Activated CD8-positive, alpha-beta memory T cell treated with anti-CD3 and anti-CD28 coated beads, Interleukin-2, amount 50 U/mL, for 24 hours (primary cell): ENCODE measurements around the gene BCO1.
A peak's percentile ranks its signal among the peaks of the same experiment; 100 is the strongest.

Experiments used
- DNase-seq: peaks from one replicate; pipeline ENCODE4 v3.0.0-alpha.2; 2020; ENCODE audit errors: extremely low read depth

Gene BCO1

GRCh38 chr16:81275795-81276194, 37.3 kb downstream of the BCO1 start:
- no peak for DNase-seq

- DNase-seq: no peak
Observed at GRCh38 chr16:81276323-81276722, 37.8 kb downstream of the BCO1 start.

- no peak for DNase-seq
Observed at GRCh38 chr16:81277541-81278080, 39.1 kb downstream of the BCO1 start.

GRCh38 chr16:81278526-81278925, 40.0 kb downstream of the BCO1 start:
- no peak for DNase-seq

GRCh38 chr16:81279392-81279791, 40.9 kb downstream of the BCO1 start:
- DNase-seq: no peak

GRCh38 chr16:81280393-81280792, 41.9 kb downstream of the BCO1 start:
- DNase-seq: no peak

- no peak for DNase-seq
Observed at GRCh38 chr16:81283044-81283443, 44.6 kb downstream of the BCO1 start.

GRCh38 chr16:81284995-81285600, 46.6 kb downstream of the BCO1 start:
- no peak for DNase-seq

- DNase-seq: no peak
Observed at GRCh38 chr16:81286190-81286589, 47.7 kb downstream of the BCO1 start.

GRCh38 chr16:81291117-81291516, 52.6 kb downstream of the BCO1 start:
- DNase-seq: no peak

GRCh38 chr16:81292936-81293335, 54.4 kb downstream of the BCO1 start:
- no peak for DNase-seq

GRCh38 chr16:81293909-81294802, 55.7 kb downstream of the BCO1 start:
- no peak for DNase-seq

GRCh38 chr16:81296631-81297030, 58.1 kb downstream of the BCO1 start:
- DNase-seq: no peak

GRCh38 chr16:81307770-81308169, 69.3 kb downstream of the BCO1 start:
- DNase-seq: no peak

- DNase-seq: no peak
Observed at GRCh38 chr16:81310045-81310644, 71.7 kb downstream of the BCO1 start.

GRCh38 chr16:81311762-81312161, 73.3 kb downstream of the BCO1 start:
- DNase-seq: no peak

GRCh38 chr16:81313701-81314602, 75.5 kb downstream of the BCO1 start:
- no peak for DNase-seq

- peak; percentile 83 for DNase-seq
Observed at GRCh38 chr16:81314603-81315270, 76.2 kb downstream of the BCO1 start, which contains the start of gene GAN. GAN (plus strand) TSS chr16:81314962; CDS start chr16:81315114, 152 bp downstream.

- no peak for DNase-seq
Observed at GRCh38 chr16:81315271-81316175, 77.0 kb downstream of the BCO1 start.

- DNase-seq: no peak
Observed at GRCh38 chr16:81316176-81316496, 77.6 kb downstream of the BCO1 start.
